HG03196 (cell line): ENCODE data around the gene KAT6B.
"Not testable (repeated sequence)": the region's sequence is repeated elsewhere in the genome, so short reads cannot be mapped to it uniquely, and the experiment has no call there.

Experiments used
- ATAC-seq: cut with Tn5 transposase; IDR thresholded peaks from one replicate; pipeline ENCODE4 v1.9.1; 2021; ENCODE audit not compliant: unreplicated experiment

KAT6B gene

DNA sequence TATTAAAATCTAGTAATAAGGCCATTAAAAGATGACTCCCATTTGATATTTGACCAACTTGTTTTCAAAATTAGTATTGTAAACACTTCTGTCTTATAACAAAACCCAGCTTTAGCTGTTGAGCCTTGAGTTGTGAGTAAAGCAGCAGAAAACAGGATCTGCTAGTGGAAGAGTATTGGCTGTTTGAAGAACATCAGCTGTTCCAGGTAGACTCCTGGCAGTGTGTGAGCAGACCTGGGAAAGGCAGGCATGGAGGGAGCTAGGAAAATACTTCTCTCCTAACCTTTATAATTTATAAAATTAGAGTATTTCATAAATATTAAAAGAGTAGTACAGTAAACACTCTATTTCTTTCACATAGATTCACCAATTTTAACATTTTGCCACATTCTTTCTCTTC is 29.0 kb downstream of the KAT6B start:
- ATAC-seq = no peak

DNA sequence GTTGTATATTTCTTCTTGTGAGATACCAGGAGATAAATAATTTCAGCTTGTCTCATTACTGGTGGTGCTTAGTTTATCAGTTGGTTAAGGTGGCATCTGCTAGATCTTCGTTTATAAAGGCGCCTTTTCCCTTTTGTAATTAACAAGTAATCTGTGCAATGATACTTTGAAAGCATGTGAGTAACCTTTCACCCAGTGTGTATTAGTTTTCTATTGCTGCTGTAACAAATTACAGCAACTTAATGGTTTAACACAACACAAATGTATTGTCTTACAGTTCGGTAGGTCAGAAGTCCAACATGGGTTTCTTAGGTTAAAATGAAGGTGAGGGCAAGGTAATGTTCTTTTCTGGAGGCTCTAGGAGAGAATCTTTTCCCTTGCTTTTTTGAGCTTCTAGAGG is 30.5 kb downstream of the KAT6B start:
- no peak for ATAC-seq

DNA sequence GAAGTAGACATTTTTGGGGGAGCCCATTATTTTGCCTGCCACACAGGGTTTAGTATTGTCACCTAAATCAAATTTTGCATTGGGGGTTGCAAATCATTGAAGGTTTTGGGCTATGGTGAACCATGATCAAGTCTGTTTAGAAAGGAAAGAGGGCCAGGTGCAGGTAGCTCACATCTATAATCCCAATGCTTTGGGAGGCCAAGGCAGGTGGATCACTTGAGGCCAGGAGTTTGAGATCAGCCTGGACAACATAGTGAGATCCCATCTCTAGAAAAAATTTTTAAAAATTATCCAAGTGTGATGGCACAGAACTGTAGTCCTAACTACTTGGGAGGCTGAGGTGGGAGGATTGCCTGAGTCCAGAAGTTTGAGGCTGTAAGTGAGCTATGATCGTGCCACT is 31.2 kb downstream of the KAT6B start:
- ATAC-seq = no peak

DNA sequence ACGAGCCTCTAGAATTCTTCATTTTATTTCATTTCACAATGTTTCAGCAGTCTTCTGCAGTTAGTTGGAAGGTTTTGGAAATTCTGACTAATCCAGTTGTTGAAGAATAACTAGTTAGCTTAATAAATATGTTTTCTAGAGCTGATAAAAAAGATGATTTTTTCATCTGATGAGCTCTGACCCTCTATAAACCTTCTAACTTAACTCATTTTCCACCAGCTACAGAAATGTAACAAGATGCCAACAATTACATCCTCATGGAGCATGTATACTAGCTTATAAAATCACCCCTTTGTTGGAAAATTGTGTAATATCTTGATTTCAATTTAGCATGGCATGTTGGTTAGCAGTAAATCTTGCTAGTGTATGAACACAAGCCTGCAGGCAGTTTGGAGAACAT is 33.1 kb downstream of the KAT6B start:
- no peak for ATAC-seq

DNA sequence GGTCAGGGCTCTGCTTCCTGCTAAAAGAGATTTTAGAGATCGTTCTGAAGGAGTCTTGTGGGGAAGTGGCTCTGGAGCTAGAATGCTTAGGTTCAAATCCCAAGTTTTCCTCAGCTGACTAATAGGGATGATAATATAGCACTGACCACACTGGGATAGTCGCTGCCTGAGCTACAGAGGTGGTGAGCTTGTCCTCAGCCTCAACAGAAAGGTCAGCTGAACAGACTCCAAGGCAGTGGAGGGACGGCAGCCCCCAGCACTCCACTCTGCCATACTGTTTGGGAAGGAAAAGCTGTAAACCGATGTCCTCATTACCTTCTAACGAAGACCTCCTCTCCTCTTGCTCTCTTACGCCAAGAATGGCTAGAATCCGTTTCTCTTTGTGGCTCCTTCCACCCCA is 36.2 kb downstream of the KAT6B start:
- no peak for ATAC-seq

DNA sequence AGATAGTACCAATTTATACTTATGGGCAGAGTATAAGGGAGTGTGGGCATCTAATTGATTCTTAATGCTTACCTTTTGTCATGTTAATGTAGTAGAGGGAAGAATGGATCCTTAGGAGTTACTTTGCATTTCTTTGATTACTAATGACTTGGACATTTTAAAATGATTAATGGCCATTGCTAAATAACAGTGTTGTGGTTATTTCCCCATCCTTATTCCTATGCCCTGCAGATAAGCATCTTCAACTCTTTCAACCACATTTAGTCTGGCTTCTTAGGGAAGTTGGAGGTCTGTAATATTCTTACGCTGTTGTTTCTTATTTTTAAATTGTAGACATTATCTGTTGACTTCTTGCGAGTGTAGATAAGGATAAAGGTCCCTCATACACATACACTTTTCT is 37.2 kb downstream of the KAT6B start:
- no peak for ATAC-seq

DNA sequence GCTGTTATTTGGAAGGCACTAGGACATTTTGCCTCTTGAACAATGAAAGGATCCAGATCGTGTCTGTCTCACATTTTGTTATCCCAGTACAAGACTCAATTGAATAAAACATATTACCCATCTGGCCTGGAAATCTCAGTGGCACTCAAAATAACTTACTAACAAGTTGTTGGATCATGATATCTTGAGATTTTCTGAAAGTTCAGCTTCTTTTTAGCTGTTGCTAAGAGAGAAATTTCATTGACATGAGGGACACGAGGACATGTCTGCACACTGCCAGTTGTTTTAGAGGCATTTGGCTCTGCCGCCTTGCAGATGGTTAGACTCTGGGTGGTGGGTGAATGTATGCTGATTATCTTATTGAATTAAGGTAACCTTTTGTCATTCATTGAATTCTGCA is 41.0 kb downstream of the KAT6B start:
- no peak for ATAC-seq

DNA sequence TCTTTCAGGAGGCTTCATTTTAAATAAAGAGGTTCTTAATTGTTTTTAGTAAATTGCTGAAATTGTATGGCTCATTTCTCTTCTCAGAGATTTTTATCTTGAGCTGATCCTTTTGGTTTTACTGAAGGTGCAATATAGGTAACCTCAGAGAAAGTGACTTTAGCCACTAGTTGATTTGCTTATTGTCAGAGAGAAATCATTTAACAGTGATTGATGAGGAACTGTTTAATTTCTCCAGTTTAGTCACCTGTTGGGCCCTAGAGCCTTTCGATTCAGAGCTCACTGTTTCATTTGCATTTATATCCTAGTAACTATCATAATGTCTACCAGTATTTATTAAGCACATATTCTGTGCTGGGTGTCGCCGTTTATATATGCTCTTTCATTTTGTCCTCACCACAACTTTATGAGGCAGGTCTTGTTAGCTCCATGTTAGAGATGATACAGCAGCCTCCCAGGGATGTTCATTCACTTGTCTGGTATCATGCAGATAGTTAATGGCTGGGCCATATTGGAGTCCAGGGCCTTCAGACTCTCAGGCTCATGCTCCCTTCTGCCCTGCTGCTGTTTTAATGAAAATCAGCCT is 42.1 kb downstream of the KAT6B start:
- ATAC-seq = no peak

DNA sequence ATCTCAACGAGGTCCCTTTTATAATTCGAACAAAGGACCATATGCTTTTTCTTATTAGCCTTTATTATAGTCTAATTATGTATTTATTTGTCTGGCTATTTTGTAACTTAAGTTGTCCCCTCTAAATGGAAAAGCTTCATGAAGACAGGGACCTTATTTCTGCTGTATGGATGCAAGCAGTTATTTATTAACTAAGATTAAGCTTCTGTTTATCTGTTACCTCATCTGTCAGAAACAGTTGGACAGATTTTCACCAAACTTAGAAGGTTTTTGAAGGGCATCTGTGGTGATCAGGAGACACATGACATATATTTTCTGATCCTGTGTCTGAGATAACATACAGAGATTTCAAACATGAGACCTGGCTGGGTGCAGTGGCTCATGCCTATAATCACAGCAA is 43.2 kb downstream of the KAT6B start:
- ATAC-seq = no peak

DNA sequence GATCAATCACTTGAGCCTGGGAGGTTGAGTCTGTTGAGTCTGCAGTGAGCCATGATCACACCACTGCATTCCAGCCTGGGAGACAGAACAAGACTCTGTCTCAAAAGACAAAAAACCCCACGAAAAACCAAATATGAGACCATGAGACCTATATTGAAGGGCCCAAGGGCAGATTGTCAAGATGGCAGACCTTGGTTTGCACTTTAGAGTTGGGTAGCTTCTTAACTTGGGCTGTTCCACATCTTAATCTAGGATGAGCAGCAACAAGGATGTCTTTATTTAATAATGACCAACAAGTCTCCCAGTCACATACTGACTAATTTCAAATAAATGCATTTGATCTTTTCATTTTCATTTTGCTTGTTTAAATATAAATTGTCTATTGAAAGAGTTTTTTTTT is 43.8 kb downstream of the KAT6B start:
- no peak for ATAC-seq

DNA sequence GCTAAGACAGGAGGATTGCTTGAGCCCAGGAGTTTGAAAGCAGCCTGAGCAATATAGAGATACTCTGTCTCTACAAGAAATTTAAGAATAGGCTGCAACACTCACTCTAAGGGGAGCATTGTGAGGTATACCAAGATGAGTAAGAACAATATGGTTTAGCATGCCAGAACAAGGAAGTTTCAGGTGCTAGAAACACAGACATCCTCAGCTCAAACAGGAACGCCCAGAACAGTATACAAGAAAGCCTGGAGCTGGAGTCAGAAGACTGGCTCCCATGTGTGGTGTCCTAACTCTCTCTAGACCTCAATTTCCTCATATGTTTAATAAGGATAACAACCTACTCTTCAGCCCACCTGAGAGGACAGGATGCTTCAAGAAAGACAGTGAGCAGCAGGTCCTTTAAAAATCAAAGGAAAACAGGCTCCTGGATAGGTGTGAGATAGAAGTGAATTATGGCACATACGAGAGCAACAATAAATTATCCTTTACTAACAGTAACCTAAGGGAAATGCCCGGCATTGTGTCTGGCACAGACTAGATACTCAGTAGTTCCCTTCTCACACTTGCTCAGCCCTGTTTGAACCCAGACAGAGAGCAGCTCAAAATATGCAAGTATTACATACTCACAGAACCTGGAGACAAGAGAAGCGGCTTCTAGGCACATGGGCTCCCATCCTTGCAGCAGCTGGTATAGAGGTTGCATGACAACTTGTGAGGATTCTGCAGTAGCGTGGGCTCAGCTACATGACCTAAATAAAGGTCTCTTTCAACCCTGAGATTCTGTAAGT is 45.4 kb downstream of the KAT6B start:
- peak; percentile 68 for ATAC-seq

DNA sequence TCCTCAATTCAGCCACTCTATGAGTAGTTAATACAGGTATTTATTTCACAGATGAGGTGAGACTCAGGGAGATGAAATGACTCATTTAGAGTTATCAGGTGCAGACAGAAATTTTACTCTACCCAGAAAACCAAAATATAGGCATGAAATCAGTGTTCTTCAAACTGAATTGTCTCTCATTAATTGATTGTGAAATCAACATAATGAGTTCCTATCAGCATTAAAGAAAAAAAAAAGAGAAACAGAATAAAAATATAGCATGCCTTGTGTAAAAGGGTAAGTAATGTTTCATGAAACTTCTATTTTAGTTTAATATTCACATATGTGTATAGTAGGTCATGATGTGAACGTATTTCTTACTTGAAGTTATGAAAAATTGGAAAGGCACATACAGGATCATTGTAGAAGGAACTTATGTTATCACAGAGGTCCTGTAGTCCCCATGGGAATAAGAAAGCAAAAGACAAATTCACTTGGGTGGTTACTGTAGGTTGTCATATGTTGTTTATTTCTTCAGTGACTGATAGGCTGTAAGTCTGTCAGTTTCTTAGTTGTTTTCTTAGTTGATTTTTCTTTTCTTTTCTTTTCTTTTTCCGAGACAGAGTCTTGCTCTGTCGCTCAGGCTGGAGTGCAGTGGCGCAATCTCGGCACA is 47.5 kb downstream of the KAT6B start:
- no peak for ATAC-seq

DNA sequence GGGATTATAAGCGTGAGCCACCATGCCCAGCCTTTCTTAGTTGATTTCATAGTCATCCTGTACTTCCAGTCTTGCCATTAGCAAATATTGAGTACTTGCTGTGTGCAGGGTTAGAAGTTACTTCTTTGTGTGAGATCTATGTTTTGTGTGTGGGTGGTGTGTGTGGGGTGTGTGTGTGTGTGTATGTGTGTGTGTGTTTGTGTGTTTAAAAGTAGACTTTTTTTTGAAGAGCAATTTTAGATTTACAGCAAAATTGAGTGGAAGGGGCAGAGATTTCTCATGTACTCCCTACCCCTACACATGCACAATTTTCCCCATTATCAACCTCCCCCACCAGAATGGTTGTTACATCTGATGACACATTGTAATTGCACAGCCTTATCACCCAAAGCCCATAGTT is 48.2 kb downstream of the KAT6B start:
- ATAC-seq = no peak

DNA sequence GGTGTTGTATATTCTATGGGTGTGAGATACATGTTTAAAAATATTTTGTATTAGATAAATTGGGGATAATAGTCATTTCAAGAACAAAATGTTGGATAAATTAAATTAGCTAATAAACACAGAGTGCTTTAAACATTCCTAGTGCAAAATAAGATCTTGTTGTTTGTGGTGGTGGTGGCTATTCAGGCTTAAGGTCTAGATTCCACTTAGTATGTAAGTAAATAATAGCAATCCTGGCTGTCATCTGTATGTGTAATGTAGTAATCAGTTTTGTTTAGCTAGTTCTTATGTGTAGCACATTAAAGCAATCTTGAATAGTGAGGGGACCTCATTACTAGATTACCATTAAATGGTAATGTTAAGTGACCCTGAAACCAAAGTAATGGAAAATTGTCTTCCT is 48.7 kb downstream of the KAT6B start:
- ATAC-seq = no peak

DNA sequence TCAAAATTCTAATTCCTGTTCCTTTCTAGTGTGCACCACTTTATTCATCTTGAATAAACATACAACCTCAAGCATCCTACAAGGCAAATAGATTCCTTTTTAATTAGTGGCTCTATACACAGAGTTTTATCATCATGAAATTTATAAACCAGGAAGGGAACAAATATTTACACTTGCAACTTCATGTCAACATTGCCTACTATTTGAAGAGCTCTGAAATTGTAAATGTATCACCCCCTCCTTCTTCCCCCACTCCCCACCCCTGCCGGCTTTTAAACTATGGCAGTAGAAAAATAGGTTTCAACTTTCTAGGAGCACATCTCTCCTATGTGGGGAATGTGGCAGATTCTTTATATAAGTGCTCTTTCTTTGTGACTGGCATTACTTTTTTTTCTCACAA is 49.6 kb downstream of the KAT6B start:
- no peak for ATAC-seq

DNA sequence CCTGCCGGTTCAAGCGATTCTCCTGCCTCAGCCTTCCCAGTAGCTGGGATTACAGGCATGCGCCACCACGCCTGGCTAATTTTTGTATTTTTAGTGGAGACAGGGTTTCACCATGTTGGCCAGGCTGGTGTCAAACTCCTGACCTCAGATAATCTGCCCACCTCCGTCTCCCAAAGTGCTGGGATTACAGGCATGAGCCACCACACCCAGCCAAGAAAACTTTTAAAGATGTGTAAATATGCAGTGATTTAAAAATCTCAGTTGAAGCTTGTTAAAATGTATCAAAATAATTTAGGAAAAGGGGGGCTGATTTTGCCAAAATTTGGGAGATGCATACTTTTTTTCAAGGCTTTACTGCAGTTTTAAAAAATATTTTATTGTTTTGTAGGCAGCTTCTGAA is 50.7 kb downstream of the KAT6B start:
- not testable (repeated sequence) for ATAC-seq

DNA sequence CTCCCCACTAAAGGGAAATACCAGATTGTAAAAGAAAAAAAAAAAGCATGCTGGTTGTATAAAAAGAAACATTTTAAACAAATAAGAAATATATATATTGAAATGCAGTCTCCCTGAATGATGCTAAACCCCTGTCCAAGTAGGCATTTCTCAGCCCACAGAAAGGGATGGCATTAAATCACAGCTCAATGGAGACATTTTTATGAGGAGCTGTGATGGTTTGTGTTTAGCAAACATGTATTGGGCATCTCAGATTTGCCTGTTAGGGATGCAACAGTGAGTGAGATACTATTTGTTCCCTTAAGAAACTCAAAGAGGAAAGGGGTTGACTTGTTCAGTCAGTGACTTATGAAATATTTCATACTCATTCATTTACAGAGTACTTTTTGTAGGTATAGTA is 51.5 kb downstream of the KAT6B start:
- ATAC-seq = no peak

DNA sequence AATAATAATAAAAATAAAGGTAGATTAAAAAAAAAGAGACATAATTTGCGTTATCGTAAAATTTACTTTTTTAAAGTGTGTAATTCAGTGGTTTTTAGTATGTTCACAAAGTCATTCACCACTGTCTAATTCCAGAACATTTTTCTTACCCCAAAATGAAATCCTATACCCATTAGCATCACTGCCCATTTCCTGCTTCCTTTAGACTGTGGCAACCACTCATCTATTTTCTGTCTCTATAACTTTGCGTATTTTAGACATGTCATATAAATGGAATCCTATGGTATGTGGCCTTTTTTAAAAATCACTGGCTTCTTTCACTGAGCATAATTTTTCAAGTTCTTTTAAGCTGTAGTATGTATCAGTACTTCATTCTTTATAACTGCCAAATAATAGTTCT is 53.6 kb downstream of the KAT6B start:
- ATAC-seq = no peak

DNA sequence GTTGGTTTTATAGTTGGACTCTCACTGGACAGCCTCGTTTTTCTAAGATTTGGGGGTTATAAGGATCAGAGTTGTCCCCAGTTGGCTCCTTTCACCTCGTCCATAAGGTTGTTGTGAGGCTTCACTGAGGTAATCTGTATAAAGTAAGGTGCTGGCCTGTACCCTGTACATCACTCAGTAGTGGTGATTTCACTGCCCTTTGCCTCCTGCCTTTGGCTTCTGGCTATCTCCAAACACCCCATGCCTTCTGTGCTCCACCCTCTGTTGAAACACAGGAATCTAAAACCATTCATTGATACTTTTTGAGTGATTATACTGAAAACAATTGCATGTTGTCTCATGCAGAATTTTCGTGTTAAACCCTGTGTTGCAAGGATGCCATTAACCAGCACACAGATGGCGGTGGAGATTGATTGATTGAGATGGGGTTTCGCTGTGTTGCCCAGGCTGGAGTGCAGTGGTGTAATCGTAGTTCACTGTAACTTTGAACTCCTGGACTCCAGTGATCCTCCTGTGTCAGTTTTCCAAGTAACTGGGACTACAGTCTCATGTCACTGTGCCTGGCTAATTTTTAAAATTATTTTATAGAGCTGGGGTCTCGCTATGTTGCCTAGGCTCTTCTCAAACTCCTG is 55.0 kb downstream of the KAT6B start:
- ATAC-seq = no peak

DNA sequence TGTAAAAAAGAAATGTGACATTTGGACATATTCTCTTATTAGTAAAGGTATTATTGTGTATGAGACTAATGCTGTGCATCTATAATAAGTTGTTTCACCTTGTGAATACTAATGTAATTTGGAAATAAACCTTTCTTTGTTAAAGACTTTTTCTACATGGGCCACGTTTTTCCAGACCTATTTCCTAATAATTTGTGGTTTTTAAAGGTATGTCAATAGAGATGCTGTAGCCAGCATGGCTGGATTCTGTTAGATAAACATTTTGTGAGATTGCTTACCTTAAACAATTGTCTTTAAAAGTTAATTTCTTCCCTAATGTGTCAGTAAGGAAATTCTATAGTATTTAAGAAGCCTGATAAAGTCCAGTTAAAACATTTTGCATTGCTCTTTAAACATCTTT is 56.0 kb downstream of the KAT6B start:
- ATAC-seq = no peak

DNA sequence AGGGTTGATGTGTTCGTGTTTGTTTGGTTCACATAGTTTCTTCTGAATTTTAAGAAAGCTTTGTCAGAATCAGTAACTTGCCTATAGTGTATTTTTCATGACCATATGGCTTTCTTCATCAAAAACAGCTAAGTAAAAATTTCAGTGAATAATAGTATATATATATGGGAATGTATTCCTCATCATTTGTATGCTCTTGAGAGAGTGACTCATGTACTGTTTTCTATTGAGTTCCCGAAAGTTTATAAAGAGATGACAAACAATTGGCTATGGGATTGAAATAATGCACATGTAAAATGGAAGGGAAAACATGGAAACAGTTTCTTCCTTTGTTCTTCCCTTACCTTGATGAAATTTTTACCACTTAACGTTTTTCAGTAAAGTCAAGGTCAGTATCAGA is 56.4 kb downstream of the KAT6B start:
- ATAC-seq = no peak

DNA sequence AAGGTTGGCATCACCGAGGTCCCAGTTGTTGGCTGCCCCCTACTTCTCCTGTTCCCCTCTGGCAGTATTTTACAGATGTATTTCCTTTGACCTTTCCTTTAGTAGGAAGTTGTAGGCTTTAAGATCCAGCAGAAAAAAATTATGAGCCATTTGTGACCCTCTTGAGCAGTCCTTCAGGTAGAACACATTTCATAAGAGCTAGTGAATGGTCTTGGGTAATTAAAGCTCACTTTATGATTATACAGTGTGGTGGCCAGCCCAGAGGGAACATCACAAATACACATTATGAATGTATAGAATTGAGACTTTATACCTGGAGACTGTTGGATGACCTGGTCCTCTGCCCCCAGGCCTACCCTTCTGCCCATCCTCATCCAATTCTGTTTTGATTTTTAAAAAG is 57.0 kb downstream of the KAT6B start:
- ATAC-seq = no peak
